Daoy (cell line): Measurements from ENCODE around the gene TBX18. TPM values are rescaled to one million over a fixed set of nuclear protein-coding genes. Genes with fewer than 3 reads are reported as not detected.

Experiments used
- DNase-seq: peaks from one replicate; pipeline ENCODE4 v3.0.0-alpha.2; 2015; ENCODE audit warnings: low read depth
- total RNA-seq: library from RNA; depleted of rRNA; stranded (reverse); fragments of >200 nt; shearing (Covaris generic); gene quantifications from 2 replicates; pipeline ENCODE4 v1.2.3, GENCODE V29; 2014; rRNA removed

Gene TBX18
- total RNA-seq = 8.2 and 8.6 TPM in 2 replicates

GRCh38 chr6:84764332-84765049, at the start of gene TBX18:
Gene TBX18, minus strand, starts transcription at chr6:84764598. Its CDS starts 417 bp downstream, at chr6:84764181.
- peak; percentile 99 for DNase-seq

- no peak for DNase-seq
Measured at GRCh38 chr6:84811351-84811750, 47.0 kb upstream of the TBX18 start.

GRCh38 chr6:84809455-84809854, 45.1 kb upstream of the TBX18 start:
- DNase-seq = no peak

- no peak for DNase-seq
Measured at GRCh38 chr6:84808491-84809061, 44.2 kb upstream of the TBX18 start.

GRCh38 chr6:84805145-84805544, 40.7 kb upstream of the TBX18 start:
- DNase-seq = peak; percentile 19

- DNase-seq = peak; percentile 30
Measured at GRCh38 chr6:84804720-84805119, 40.3 kb upstream of the TBX18 start.

GRCh38 chr6:84801250-84801649, 36.9 kb upstream of the TBX18 start:
- DNase-seq = peak; percentile 22

- peak; percentile 40 for DNase-seq
Measured at GRCh38 chr6:84798257-84798656, 33.9 kb upstream of the TBX18 start.

- DNase-seq = no peak
Measured at GRCh38 chr6:84796343-84796742, 31.9 kb upstream of the TBX18 start.

GRCh38 chr6:84791927-84792326, 27.5 kb upstream of the TBX18 start:
- no peak for DNase-seq

GRCh38 chr6:84791233-84791632, 26.8 kb upstream of the TBX18 start:
- DNase-seq = peak; percentile 76

- DNase-seq = no peak
Measured at GRCh38 chr6:84789170-84789569, 24.8 kb upstream of the TBX18 start.

- no peak for DNase-seq
Measured at GRCh38 chr6:84788689-84789088, 24.3 kb upstream of the TBX18 start.

- DNase-seq = no peak
Measured at GRCh38 chr6:84785671-84786070, 21.3 kb upstream of the TBX18 start.

GRCh38 chr6:84779917-84780316, 15.5 kb upstream of the TBX18 start:
- DNase-seq = no peak

GRCh38 chr6:84779380-84779779, 15.0 kb upstream of the TBX18 start:
- no peak for DNase-seq

GRCh38 chr6:84777888-84778287, 13.5 kb upstream of the TBX18 start:
- DNase-seq = peak; percentile 39

- no peak for DNase-seq
Measured at GRCh38 chr6:84776392-84776791, 12.0 kb upstream of the TBX18 start.

GRCh38 chr6:84775751-84776150, 11.4 kb upstream of the TBX18 start:
- no peak for DNase-seq

- no peak for DNase-seq
Measured at GRCh38 chr6:84774985-84775284, 10.5 kb upstream of the TBX18 start.

- DNase-seq = peak; percentile 85
Measured at GRCh38 chr6:84774157-84774984, 10.0 kb upstream of the TBX18 start.

- no peak for DNase-seq
Measured at GRCh38 chr6:84773431-84774156, 9.2 kb upstream of the TBX18 start.
